WTC11 (cell line): ENCODE measurements around the gene CLIP2. TPM values are rescaled to one million over a fixed set of nuclear protein-coding genes. Genes with fewer than 3 reads are reported as not detected.
"Not testable (repeated sequence)": the region's sequence is repeated elsewhere in the genome, so short reads cannot be mapped to it uniquely, and the experiment has no call there.

Source experiments
- ATAC-seq: fragments of 200-7000 bp; cut with Tn5 transposase; 2 replicates; pipeline ENCODE4 v1.10.0; 2021; ENCODE audit warnings: mild to moderate bottlenecking, moderate library complexity
- CTCF ChIA-PET: fragments of 300-600 bp; sonication (Branson Sonifier 250); formaldehyde crosslinking; loops from one replicate; lab custom pipeline; 2021; ENCODE audit warnings: antibody characterized with exemption; lab: Charles Lee
- POLR2A ChIA-PET: fragments of 350-600 bp; sonication (Branson Sonifier 250); formaldehyde crosslinking; loops from one replicate; lab custom pipeline; 2021; ENCODE audit warnings: antibody characterized with exemption; lab: Charles Lee
- DNase-seq: peaks from one replicate; pipeline ENCODE4 v3.0.0; 2021; ENCODE audit warnings: low spot score
- H3K27ac Mint-ChIP-seq: 2 replicates; pipeline ENCODE4 v1.8.0; 2021; ENCODE audit warnings: mixed read lengths
- H3K27me3 Mint-ChIP-seq: 2 replicates; pipeline ENCODE4 v1.8.0; 2021; ENCODE audit warnings: low read depth, mild to moderate bottlenecking, moderate library complexity, mixed read lengths
- H3K36me3 Mint-ChIP-seq: 2 replicates; pipeline ENCODE4 v1.8.0; 2021; ENCODE audit warnings: mixed read lengths
- H3K4me1 Mint-ChIP-seq: 2 replicates; pipeline ENCODE4 v1.8.0; 2022; ENCODE audit warnings: mixed read lengths
- H3K4me3 Mint-ChIP-seq: 2 replicates; pipeline ENCODE4 v1.8.0; 2021; ENCODE audit warnings: mild to moderate bottlenecking, moderate library complexity, mixed read lengths
- H3K9me3 Mint-ChIP-seq: 2 replicates; pipeline ENCODE4 v1.8.0; 2021; ENCODE audit warnings: mixed read lengths
- AR ChIP-seq: fragments of 250-450 bp; sonication (Bioruptor Pico); IDR thresholded peaks from 2 replicates; pipeline ENCODE4 v1.9.0; 2021; ENCODE audit warnings: mild to moderate bottlenecking
- E2F1 ChIP-seq: sonication (generic); formaldehyde crosslinking; IDR thresholded peaks from 2 replicates; pipeline ENCODE4 v1.8.0; 2022; ENCODE audit warnings: mild to moderate bottlenecking, missing genetic modification reagents
- FOXK1 ChIP-seq: sonication (generic); formaldehyde crosslinking; IDR thresholded peaks from 2 replicates; pipeline ENCODE4 v1.8.0; 2022; ENCODE audit warnings: mild to moderate bottlenecking, moderate library complexity, missing genetic modification reagents
- FOXP4 ChIP-seq: sonication (generic); formaldehyde crosslinking; IDR thresholded peaks from 2 replicates; pipeline ENCODE4 v1.8.0; 2022; ENCODE audit warnings: mild to moderate bottlenecking, missing genetic modification reagents
- HMGA2 ChIP-seq: fragments of 250-450 bp; sonication (Bioruptor Pico); IDR thresholded peaks from 2 replicates; pipeline ENCODE4 v1.4.0; 2021; ENCODE audit warnings: mild to moderate bottlenecking, moderate library complexity
- HMGXB4 ChIP-seq: sonication (generic); formaldehyde crosslinking; IDR thresholded peaks from 2 replicates; pipeline ENCODE4 v1.8.1; 2023; ENCODE audit warnings: mild to moderate bottlenecking, moderate library complexity, missing genetic modification reagents
- KAT7 ChIP-seq: sonication (generic); formaldehyde crosslinking; IDR thresholded peaks from 2 replicates; pipeline ENCODE4 v1.8.1; 2023; ENCODE audit warnings: missing genetic modification reagents, mild to moderate bottlenecking, borderline replicate concordance
- MXD4 ChIP-seq: fragments of 250-450 bp; sonication (Bioruptor Pico); IDR thresholded peaks from 2 replicates; pipeline ENCODE4 v1.8.0; 2021; ENCODE audit warnings: mild to moderate bottlenecking, moderate library complexity, borderline replicate concordance
- NFE2L1 ChIP-seq: sonication (generic); formaldehyde crosslinking; IDR thresholded peaks from 2 replicates; pipeline ENCODE4 v1.8.1; 2023; ENCODE audit warnings: missing genetic modification reagents
- NR2C2 ChIP-seq: sonication (generic); formaldehyde crosslinking; IDR thresholded peaks from 2 replicates; pipeline ENCODE4 v1.8.0; 2022; ENCODE audit warnings: mild to moderate bottlenecking, missing genetic modification reagents
- PREB ChIP-seq: sonication (generic); formaldehyde crosslinking; IDR thresholded peaks from 2 replicates; pipeline ENCODE4 v1.8.1; 2022; ENCODE audit warnings: mild to moderate bottlenecking, missing genetic modification reagents, moderate library complexity, borderline replicate concordance
- SOX15 ChIP-seq: fragments of 250-450 bp; sonication (Bioruptor Pico); IDR thresholded peaks from 2 replicates; pipeline ENCODE4 v1.9.0; 2021; ENCODE audit warnings: mild to moderate bottlenecking
- SP1 ChIP-seq: sonication (generic); formaldehyde crosslinking; conservative IDR thresholded peaks from 2 replicates; pipeline ENCODE4 v1.8.1; 2022; ENCODE audit warnings: missing genetic modification reagents
- STAT6 ChIP-seq: sonication (generic); formaldehyde crosslinking; conservative IDR thresholded peaks from 2 replicates; pipeline ENCODE4 v1.8.1; 2023; ENCODE audit warnings: mild to moderate bottlenecking, low read depth, missing genetic modification reagents, moderate library complexity
- TEAD1 ChIP-seq: sonication (generic); formaldehyde crosslinking; IDR thresholded peaks from 2 replicates; pipeline ENCODE4 v1.8.0; 2022; ENCODE audit warnings: mild to moderate bottlenecking, missing genetic modification reagents
- ZNF121 ChIP-seq: sonication (generic); formaldehyde crosslinking; IDR thresholded peaks from 2 replicates; pipeline ENCODE4 v1.8.0; 2023; ENCODE audit warnings: missing genetic modification reagents
- ZNF281 ChIP-seq: sonication (generic); formaldehyde crosslinking; IDR thresholded peaks from 2 replicates; pipeline ENCODE4 v1.8.0; 2023; ENCODE audit warnings: mild to moderate bottlenecking, missing genetic modification reagents
- ZNF317 ChIP-seq: sonication (generic); formaldehyde crosslinking; IDR thresholded peaks from 2 replicates; pipeline ENCODE4 v1.8.1; 2023; ENCODE audit warnings: low read depth, mild to moderate bottlenecking, moderate library complexity, missing genetic modification reagents, borderline replicate concordance
- total RNA-seq: library from RNA; stranded (reverse); gene quantifications from 3 replicates; pipeline ENCODE4 v1.2.3, GENCODE V29; 2021

Gene CLIP2
- total RNA-seq, 1 experiment from 2014 or later = 48.1 TPM

- POLR2A ChIA-PET, H3K9me3 Mint-ChIP-seq, ATAC-seq, H3K27ac Mint-ChIP-seq, H3K36me3 Mint-ChIP-seq, DNase-seq, H3K4me3 Mint-ChIP-seq, H3K27me3 Mint-ChIP-seq, H3K4me1 Mint-ChIP-seq: not testable (repeated sequence)
- CTCF ChIA-PET = interaction anchor here (0.6 to 2.0 kb wide), 3 partner anchors 10 to 205 kb away, joined by 3 to 7 read pairs (median 6); no protein-coding TSS in a partner anchor
- peak; percentile 3 for TF ChIP-seq HMGA2 (CRISPR knock-in tag)
Observed at GRCh38 chr7:74411571-74411970, 122.4 kb downstream of the CLIP2 start.

GRCh38 chr7:74412056-74412455, 122.8 kb downstream of the CLIP2 start:
- DNase-seq (no peak), ATAC-seq (no peak)
- H3K9me3 Mint-ChIP-seq = no peaks in the 10 kb centered on the region
- TF ChIP-seq MXD4 (CRISPR knock-in tag) (no peak), STAT6 (CRISPR knock-in tag) (no peak), KAT7 (CRISPR knock-in tag) (no peak), TEAD1 (CRISPR knock-in tag) (no peak), FOXK1 (CRISPR knock-in tag) (no peak), SP1 (CRISPR knock-in tag) (no peak), HMGXB4 (no peak), ZNF281 (CRISPR knock-in tag) (no peak), ZNF317 (CRISPR knock-in tag) (no peak), NFE2L1 (no peak), ZNF121 (CRISPR knock-in tag) (no peak), FOXP4 (no peak), HMGA2 (CRISPR knock-in tag) (no peak), SOX15 (CRISPR knock-in tag) (no peak), PREB (CRISPR knock-in tag) (no peak), E2F1 (no peak), AR (CRISPR knock-in tag) (no peak), NR2C2 (CRISPR knock-in tag) (no peak)
- ChIA-PET CTCF (interaction anchor here (0.6 to 2.0 kb wide), 3 partner anchors 11 to 206 kb away, joined by 3 to 6 read pairs (median 3); no protein-coding TSS in a partner anchor), POLR2A (no interaction called here)
- H3K4me3 Mint-ChIP-seq = no peak overlapping the region
- no peaks in the 10 kb centered on the region for H3K4me1 Mint-ChIP-seq
- 0 out of 2 replicates have a peak, but pooled peaks cover under 1% of the 10 kb centered on the region for H3K27me3 Mint-ChIP-seq
- no peak overlapping the region for H3K27ac Mint-ChIP-seq
- H3K36me3 Mint-ChIP-seq = no peaks in the 10 kb centered on the region
